NCI-H2107 treated with DMSO at 0.1 percent for 48 hours (cell line): ENCODE data around the gene DAPK1.

Experiments
- DNase-seq: peaks from one replicate; lab custom pipeline; 2025; ENCODE audit not compliant: unreplicated experiment; lab: John Stamatoyannopoulos, UW

The DAPK1 gene

GRCh38 chr9:87587864-87588263 lies 90.2 kb downstream of the DAPK1 start:
- no peak for DNase-seq

DNA sequence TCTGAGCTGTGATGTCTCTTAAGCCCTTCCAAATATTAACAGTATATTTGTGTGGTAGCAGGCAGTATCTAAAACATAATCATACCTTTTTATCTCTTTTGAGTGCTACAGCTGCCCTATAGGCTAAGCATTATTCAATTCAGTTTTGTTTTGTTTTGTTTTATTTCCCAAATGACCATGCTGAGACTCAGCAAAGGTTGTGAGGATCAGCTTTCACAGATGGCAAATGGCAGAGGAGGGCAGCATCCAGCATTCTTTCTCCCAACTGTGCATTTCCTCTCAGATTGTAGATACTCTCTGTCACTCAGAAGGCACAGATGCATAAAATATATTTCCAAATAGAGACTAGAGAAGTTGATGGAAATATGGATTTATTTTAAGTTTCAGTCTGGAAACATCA lies 90.7 kb downstream of the DAPK1 start:
- DNase-seq = no peak

DNA sequence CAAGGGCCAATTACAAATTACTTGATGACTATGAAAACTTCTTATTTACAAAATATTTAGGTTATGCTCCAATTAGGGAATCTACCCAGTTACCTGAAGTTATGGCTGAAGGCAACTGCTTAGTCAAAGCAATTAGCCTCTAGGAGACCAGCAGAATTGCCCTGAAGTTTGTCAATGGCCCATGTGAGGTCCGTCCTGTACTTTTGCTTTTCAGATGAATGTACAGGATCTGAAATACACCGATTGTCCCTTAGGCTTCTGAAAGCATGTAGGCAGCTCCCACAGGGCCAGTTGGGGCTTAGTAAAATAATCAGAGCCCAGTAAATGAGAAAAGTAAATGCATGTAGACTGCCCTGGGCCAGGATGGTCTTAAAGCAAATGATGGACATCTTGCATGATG lies 93.3 kb downstream of the DAPK1 start:
- DNase-seq = no peak

DNA sequence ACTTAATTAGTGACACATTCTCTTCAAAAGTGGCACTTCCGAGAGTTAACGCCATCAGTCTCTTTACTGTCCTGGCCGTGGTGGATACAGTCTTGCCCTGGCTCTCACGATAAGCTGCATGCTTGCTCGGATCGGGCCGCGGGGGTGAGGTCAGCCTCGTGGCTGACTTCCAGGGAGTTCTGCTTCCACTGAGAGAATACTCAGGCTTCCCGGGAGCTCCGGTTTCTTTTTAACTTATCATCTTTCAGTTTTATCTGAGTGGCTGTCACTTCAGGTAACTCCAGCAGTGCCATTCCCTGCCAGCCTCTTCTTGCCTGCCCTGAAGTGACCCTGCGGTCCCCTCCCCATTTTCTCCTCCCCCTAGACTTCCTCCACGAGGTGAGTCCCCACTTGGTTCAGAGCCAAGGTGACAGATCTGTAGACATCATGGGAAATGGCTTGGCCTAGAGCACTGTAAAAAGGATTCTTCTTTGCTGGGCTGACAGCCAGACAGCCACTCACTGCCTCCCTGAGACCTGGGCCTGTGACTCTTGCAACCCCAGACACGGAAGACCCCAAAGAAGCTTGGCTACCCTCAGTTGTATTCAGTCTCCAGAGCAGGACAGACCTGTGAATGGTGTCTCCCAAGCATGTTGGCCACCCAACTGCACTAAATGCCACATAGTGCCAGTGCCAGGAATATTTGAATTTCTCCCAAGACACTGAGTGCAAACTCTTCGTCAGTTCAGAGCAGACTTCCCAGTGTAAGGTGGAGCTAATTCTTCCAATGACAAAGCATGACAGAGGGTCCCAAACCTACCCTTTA lies 95.1 kb downstream of the DAPK1 start:
- DNase-seq = no peak

GRCh38 chr9:87593359-87593980 lies 95.8 kb downstream of the DAPK1 start:
- DNase-seq = no peak

- no peak for DNase-seq
These were observed 96.5 kb downstream of the DAPK1 start for GRCh38 chr9:87594194-87594593.

DNA sequence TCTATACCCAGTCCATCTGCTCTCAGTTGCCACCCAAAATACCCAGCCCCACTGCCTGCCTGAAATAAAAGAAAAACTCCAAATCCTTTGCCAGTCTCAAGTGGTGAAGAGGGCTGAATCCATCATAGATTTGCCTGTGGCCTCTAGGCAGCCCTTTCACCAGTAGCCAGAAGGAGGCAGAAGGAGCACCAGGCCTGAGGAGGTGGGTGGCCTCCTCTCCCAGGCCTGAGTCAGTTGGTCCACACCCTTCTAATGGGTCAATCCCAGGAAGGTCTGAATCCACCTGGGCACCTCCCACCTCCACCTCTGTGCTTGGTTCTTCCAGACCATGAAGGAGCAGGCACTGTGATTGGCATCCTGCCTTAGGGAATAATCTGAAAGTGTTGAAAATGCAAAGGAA lies 97.0 kb downstream of the DAPK1 start:
- DNase-seq = no peak

- no peak for DNase-seq
These were observed 97.9 kb downstream of the DAPK1 start for GRCh38 chr9:87595610-87596009.

DNA sequence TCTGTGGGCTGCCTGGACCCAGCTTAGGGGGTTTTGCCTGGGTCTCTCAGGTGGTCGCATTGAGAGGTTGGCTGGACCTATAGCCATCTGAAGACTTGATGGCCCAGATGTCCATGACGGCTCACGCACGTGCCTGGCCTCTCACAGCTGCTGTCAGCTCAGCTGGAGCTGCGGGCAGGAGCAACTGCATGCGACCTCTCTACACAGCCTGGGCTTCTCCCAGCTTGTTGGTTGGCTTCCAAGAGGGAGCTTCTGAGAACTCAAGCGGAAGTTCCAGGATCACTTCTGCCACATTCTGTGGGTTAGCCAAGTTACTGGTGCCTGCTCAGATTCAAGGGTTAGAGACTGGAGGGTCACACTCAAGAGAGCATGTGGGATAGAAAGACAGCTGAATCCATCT lies 99.2 kb downstream of the DAPK1 start:
- no peak for DNase-seq

GRCh38 chr9:87597710-87598443 lies 100.2 kb downstream of the DAPK1 start:
- no peak for DNase-seq

- no peak for DNase-seq
These were observed 102.4 kb downstream of the DAPK1 start for GRCh38 chr9:87599901-87600610.

DNA sequence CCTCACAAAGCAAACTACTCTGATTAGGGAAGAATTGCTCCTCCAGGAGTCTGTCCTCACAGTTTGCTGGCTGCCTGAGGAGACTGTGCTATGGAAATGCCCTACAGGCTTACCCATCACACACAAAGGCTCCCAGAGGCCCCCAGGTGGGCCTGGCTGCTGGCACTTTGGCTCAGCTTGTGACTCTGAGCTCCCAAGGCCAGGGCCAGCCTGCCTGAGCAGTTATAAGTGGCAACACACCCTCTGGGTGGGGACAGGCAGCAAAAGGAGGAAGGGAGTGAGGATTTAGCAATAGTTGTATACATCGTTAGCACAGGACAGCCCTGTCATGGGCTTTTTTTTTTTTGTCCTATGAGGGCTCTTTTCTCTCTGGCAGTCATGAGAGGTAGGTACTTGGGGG lies 103.5 kb downstream of the DAPK1 start:
- DNase-seq = no peak

DNA sequence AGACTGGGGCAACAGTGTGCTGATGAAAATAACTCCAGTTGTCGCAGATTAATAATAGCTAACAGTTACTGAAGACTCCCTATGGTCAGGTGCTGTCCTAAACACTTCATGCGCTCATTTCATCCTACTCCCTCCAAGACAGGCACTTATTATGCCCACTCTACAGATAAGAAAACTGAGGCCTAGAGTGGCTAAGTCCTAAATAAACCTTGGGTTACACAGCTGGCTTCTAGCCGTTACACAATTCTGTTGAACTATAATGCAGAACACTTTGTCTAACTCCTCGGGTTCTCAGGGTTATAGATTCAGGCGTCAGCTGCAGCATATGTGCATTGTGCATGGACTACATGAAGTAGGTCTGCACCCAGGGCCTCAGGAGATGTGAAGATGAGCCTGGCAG lies 103.9 kb downstream of the DAPK1 start:
- DNase-seq = no peak

- DNase-seq = no peak
These were observed 105.4 kb downstream of the DAPK1 start for GRCh38 chr9:87602933-87603643.

GRCh38 chr9:87603854-87604490 lies 106.3 kb downstream of the DAPK1 start:
- no peak for DNase-seq

DNA sequence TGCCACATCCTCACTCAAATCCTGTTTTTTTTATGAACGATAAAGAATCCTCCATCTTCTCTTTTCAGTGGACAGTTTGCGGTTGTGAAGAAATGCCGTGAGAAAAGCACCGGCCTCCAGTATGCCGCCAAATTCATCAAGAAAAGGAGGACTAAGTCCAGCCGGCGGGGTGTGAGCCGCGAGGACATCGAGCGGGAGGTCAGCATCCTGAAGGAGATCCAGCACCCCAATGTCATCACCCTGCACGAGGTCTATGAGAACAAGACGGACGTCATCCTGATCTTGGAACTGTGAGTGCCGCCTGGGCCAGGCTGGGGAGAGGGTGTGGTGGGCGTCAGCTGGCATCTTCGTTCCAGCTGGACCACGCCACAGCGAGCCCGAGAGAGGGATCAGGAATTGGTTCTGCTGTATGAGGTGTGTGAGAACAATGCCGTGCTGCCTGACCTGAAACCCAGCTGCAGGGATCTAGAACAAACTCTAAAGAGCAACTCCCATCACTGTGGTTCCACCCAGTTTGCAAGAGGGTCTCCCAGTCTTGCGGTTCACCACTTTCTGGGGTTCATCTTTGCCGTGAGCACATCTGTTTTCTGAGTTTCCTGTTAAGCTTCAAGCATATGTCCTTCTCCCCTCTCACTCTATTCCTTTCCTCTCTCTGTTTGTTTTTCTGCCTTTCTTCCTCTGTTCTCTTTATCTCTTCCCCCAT lies 107.4 kb downstream of the DAPK1 start:
- no peak for DNase-seq

DNA sequence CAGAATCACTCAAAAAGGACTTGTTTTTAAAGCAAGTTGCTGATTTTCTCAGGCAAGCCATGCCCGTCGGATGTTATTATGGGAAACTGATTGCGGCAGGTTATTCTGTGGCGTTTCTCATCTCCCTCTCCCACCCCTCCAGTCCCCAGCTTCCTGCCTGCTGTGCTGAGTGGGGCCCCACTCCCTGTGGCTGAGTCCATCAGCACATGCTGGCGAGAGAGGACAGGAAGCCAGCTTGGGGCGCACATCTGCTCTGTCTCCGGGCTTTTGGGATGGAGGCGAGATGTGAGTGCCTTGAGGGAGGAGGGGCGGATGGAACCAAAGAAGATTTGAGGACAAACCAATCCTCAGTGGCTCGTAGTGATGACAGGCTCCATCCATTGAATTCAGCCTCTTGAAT lies 108.0 kb downstream of the DAPK1 start:
- DNase-seq = no peak

- DNase-seq = no peak
These were observed 109.3 kb downstream of the DAPK1 start for GRCh38 chr9:87606841-87607521.

DNA sequence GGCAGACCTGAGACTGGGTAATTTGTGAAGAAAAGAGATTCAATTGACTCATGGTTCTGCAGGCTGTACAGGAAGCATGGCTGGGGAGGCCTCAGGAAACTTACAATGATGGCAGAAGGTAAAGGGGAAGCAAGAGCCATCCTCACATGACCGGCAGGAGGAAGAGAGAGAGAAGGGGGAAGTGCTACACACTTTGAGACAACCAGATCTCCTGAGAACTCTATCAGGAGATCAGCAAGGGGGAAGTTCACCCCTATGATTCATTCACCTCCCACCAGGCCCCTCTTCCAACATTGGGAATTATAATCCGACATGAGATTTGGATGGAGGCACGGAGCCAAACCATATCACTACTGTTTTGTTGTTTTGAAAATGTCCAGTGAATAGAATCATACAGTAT lies 110.2 kb downstream of the DAPK1 start:
- no peak for DNase-seq
